ENCODE measurements around the gene DNAJC27.

DNA sequence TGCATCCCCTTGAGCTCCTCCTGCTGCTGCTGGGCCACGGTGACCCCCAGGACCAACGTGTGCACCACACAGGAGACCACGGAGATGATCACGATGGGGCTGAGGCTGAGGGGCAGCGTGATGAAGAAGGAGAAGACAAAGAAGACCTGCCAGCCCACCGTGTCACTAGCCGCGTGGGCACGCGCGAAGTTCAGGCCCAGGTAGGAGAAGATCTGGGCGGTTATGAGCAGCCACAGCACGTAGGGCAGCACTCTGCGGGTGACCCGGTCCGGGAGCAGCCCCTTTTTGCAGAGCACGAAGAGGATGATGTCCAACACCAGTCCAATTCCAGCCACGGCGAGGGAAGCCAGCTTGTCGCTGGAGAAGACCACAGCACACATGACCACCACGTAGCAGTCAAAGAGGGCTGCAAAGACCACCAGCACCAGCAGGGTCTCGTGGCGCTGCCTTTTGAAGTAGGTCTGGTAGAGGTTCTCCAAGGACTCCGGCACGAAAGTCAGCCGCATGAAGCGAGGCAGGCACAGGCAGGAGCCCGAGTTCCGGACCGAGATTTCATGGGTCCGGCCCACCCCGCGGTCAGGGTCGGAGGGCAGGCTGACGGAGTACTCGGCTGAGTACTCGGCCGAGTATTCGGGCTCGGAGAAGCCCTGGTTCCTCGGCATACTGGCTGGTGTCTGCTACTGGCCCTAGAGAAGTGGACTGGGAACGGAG lies 53.3 kb downstream of the DNAJC27 start:
- TF ChIP-seq CTCF (conservative IDR thresholded peaks at IDR 0.05) (no peak), EZH2 (IDR thresholded peaks at IDR 0.05; ENCODE audit: low read depth) (no peak)
